Left ventricle myocardium inferior (tissue), 1 donor: ENCODE results near the gene B3GAT3. TPM values are rescaled to one million over a fixed set of nuclear protein-coding genes. Genes with fewer than 3 reads are reported as not detected.
A peak's percentile ranks its signal among the peaks of the same experiment; 100 is the strongest.

Experiments used
- DNase-seq: peaks from one replicate; pipeline ENCODE4 v3.0.0-alpha.2; 2020
- H3K27ac ChIP-seq: fragments of 200-600 bp; replicated peaks from 2 replicates; pipeline ENCODE4 v1.8.0; 2021
- H3K27me3 ChIP-seq: fragments of 200-600 bp; 2 replicates; pipeline ENCODE4 v1.8.0; 2021; ENCODE audit warnings: low read depth
- H3K36me3 ChIP-seq: fragments of 200-600 bp; 2 replicates; pipeline ENCODE4 v1.8.0; 2021
- H3K4me1 ChIP-seq: fragments of 200-600 bp; 2 replicates; pipeline ENCODE4 v1.8.0; 2021
- H3K4me3 ChIP-seq: fragments of 200-600 bp; 2 replicates; pipeline ENCODE4 v1.8.0; 2021; ENCODE audit warnings: mild to moderate bottlenecking, moderate library complexity
- H3K9me3 ChIP-seq: fragments of 200-600 bp; replicated peaks from 2 replicates; pipeline ENCODE4 v1.8.0; 2021
- CTCF ChIP-seq: fragments of 200-600 bp; IDR thresholded peaks from 2 replicates; pipeline ENCODE4 v1.8.0; 2021; ENCODE audit warnings: antibody characterized with exemption, mild to moderate bottlenecking, borderline replicate concordance
- intact Hi-C: fragments of 100-400 bp; cut with micrococcal nuclease; formaldehyde crosslinking; loops from one replicate; pipeline ENCODE4 v1.11.0; 2022
- total RNA-seq: library from RNA; stranded (reverse); fragmentation: NEBNext Ultra II Directional; extraction: Animal tissue kit (Norgen Biotek cat#: 25700); gene quantifications from one replicate; pipeline ENCODE4 v1.2.1, GENCODE V29; 2021
- donor health status: DM: no; HTN: yes; CAD: no; lungs with severe emphysema.

The B3GAT3 gene
- total RNA-seq, 1 donor from 2014 or later, result 13.2 TPM

- peak overlapping the region; percentile 95 for H3K27ac ChIP-seq
- no peak for TF ChIP-seq CTCF
- no peaks in the 10 kb centered on the region for H3K9me3 ChIP-seq
- H3K4me1 ChIP-seq, result peaks cover 51% of the 10 kb centered on the region
- peaks cover 41% of the 10 kb centered on the region for H3K36me3 ChIP-seq
- peak overlapping the region; percentile 80 for H3K4me3 ChIP-seq
- H3K27me3 ChIP-seq, result no peaks in the 10 kb centered on the region
- intact Hi-C loops, result no loop called here
- DNase-seq, result no peak
Observed at GRCh38 chr11:62600367-62601121, 21.2 kb downstream of the B3GAT3 start.

- H3K9me3 ChIP-seq, result no peaks in the 10 kb centered on the region
- intact Hi-C loops, result no loop called here
- H3K4me1 ChIP-seq, result peaks cover 51% of the 10 kb centered on the region
- H3K36me3 ChIP-seq, result peaks cover 41% of the 10 kb centered on the region
- no peak for TF ChIP-seq CTCF
- no peaks in the 10 kb centered on the region for H3K27me3 ChIP-seq
- H3K4me3 ChIP-seq, result peak overlapping the region; percentile 80
- H3K27ac ChIP-seq, result peak overlapping the region; percentile 95
- no peak for DNase-seq
Observed at GRCh38 chr11:62599901-62600300, 21.9 kb downstream of the B3GAT3 start.

- no peaks in the 10 kb centered on the region for H3K9me3 ChIP-seq
- no peak for TF ChIP-seq CTCF
- H3K27me3 ChIP-seq, result no peaks in the 10 kb centered on the region
- DNase-seq, result peak; percentile 93
- peak overlapping the region; percentile 95 for H3K27ac ChIP-seq
- H3K4me3 ChIP-seq, result peak overlapping the region; percentile 80
- H3K4me1 ChIP-seq, result peaks cover 51% of the 10 kb centered on the region
- peaks cover 45% of the 10 kb centered on the region for H3K36me3 ChIP-seq
- intact Hi-C loops, result no loop called here
Observed at GRCh38 chr11:62599069-62599696, 22.6 kb downstream of the B3GAT3 start.

GRCh38 chr11:62595124-62595523 lies 26.7 kb downstream of the B3GAT3 start:
- H3K27me3 ChIP-seq, result no peaks in the 10 kb centered on the region
- peaks cover 54% of the 10 kb centered on the region for H3K4me1 ChIP-seq
- no peak overlapping the region for H3K4me3 ChIP-seq
- DNase-seq, result no peak
- intact Hi-C loops, result no loop called here
- no peaks in the 10 kb centered on the region for H3K9me3 ChIP-seq
- H3K27ac ChIP-seq, result no peak overlapping the region
- no peak for TF ChIP-seq CTCF
- H3K36me3 ChIP-seq, result peaks cover 53% of the 10 kb centered on the region

- peak; percentile 63 for TF ChIP-seq CTCF
- Histone ChIP-seq H3K27ac (peak overlapping the region; percentile 96), H3K27me3 (no peaks in the 10 kb centered on the region), H3K4me3 (no peak overlapping the region), H3K9me3 (no peaks in the 10 kb centered on the region), H3K36me3 (peaks cover 59% of the 10 kb centered on the region), H3K4me1 (peaks cover 49% of the 10 kb centered on the region)
- intact Hi-C loops, result no loop called here
- peak; percentile 79 for DNase-seq
Observed at GRCh38 chr11:62593434-62594044, 28.2 kb downstream of the B3GAT3 start.
